ENCODE results near the gene DOK7.

Gene DOK7

DNA sequence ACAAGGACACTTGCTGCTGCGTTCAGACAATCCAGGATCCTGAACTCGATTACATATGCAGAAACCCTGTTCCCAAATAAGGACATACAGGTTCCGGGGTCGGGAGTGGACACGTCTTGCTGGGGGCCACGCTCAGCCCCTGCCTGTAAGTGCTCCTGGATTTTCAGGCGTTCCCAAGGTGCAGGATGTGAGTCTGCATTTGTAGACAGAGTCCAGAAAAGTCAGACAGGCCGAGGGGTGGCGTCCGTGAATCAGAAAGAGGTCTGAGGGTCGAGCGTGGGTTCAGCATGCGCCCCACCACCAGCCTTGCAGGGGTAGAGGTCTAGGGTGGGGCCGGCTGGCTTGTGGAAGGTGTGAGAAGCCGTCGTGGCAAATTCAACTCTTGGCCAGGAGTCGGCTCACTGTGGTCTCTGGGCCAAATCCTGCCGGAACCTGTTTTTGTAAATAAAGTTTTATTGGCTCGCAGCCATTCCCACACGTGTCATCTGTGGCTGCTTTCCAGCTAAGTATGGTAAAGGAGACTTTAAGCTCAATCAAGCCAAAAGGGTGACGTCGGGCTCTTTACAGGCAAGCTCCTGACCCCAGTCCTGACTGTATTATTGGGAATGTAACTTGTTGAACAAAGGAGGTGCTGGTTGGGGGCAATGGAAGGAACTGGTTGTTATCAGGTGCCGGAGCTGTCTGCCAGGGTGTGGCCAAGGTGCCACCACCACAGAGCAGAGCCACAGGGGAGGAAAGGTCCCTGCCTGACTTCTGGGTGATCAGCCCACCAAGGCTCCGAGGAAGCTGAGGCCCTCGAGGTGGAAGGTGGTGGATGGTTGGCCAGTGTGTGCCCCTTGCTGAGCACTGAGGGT, 7.4 kb downstream of the DOK7 start:
- H3K4me1 Mint-ChIP-seq (ENCODE audit: low read depth), result no peaks in the 10 kb centered on the region

DNA sequence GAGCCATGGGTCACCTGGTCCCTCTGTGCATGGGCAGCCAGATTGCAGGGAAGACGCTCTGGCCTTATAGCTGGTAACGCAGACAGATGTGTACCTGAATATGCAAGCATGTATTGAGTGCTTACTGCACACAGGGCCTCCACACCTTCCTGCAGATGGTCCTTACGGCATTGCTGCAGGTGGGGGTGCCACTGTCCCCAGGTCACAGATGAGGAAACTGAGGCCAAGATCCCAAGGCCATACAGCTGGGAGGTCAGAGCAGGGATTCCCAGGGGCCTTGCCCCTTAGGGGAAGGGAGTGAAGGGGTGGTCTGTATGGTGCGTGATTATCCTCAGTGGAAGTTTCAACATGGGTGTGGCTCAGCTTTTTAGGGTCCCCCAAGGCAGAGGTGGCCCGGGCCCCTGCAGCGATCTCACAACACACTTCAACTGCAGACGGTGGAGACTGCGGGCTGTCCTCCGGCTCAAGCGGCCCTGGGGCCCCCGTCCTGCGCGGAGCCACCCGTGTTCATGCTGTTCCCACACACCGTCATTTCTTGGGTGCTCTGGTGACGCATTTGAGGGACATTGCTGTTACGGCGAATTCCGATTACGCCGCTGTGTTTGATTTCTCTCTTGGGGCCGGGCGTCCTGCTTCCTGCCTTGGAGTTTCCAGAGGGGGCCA, 8.1 kb downstream of the DOK7 start:
- H3K36me3 Mint-ChIP-seq (ENCODE audit: low read depth), result no peaks in the 10 kb centered on the region
- H3K4me1 Mint-ChIP-seq (ENCODE audit: low read depth), result no peaks in the 10 kb centered on the region
- no peak overlapping the region for H3K4me3 Mint-ChIP-seq
- H3K27me3 Mint-ChIP-seq, result no peaks in the 10 kb centered on the region
- no peaks in the 10 kb centered on the region for H3K9me3 Mint-ChIP-seq
- no peak overlapping the region for H3K27ac Mint-ChIP-seq

More for the DNA sequence above, 7.4 kb downstream of the DOK7 start:
- Mint-ChIP-seq H3K27me3 (no peaks in the 10 kb centered on the region), H3K9me3 (no peaks in the 10 kb centered on the region), H3K4me3 (no peak overlapping the region), H3K36me3 (ENCODE audit: low read depth) (no peaks in the 10 kb centered on the region), H3K27ac (no peak overlapping the region)

DNA sequence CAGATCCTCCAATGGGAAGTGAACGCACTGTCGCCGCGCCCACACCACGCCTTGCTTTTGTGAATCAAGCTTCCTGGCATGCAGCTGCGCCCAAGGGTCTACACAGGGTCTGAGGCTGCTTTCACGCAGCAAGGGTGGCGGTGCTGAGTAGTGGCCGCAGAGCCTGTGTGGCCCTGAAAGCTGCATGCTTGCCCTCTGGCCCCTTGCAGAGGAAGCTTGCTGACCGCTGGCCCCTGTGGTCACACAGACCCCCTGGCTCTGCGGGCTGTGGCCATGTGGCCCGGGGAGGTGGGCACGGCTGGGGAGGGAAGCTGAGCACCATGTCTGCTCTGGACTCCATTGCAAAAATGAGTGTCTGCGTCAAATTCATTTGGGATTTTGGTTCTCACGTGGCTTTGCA, 8.8 kb downstream of the DOK7 start:
- Mint-ChIP-seq H3K36me3 (ENCODE audit: low read depth) (no peaks in the 10 kb centered on the region), H3K27ac (no peak overlapping the region), H3K9me3 (no peaks in the 10 kb centered on the region), H3K4me1 (ENCODE audit: low read depth) (no peaks in the 10 kb centered on the region), H3K27me3 (no peaks in the 10 kb centered on the region), H3K4me3 (no peak overlapping the region)

DNA sequence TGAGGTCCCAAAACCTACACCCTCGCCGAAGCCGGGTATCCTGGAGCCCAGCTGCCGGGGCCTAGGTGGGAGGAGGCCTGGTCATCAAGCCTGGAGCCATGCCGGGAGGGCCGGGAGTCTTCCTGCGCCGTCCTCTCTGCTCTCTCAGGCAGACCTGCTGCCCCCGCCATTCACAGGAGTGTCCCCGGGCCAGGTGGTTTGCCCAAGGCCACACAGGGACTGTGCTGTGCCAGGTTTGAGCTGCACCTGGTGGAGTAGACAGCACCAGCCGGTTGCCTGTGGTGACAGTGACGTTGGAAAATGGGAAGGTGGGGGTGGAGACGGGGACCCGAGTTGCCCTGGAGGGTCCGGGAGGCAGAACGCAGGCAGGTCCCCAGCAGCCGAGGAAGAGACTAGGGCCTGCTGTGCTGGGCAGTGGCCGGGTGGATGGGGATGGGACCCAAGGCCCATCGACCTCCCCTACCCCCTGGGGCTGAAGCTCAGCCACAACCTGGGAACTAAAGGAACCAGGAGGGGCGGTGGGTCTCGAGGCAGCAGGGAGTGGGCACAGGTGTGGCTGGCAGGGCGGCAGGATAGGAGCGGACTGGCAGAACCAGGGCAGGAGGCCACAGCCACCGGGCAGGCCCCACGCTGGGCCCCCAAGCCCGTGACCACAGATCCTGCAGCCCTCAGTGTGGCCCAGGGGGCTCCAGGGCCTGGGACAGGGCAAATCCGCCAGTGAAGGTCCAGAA, 9.5 kb downstream of the DOK7 start:
- Mint-ChIP-seq H3K27me3 (no peaks in the 10 kb centered on the region), H3K27ac (no peak overlapping the region), H3K4me1 (ENCODE audit: low read depth) (no peaks in the 10 kb centered on the region), H3K9me3 (no peaks in the 10 kb centered on the region), H3K4me3 (no peak overlapping the region), H3K36me3 (ENCODE audit: low read depth) (no peaks in the 10 kb centered on the region)

DNA sequence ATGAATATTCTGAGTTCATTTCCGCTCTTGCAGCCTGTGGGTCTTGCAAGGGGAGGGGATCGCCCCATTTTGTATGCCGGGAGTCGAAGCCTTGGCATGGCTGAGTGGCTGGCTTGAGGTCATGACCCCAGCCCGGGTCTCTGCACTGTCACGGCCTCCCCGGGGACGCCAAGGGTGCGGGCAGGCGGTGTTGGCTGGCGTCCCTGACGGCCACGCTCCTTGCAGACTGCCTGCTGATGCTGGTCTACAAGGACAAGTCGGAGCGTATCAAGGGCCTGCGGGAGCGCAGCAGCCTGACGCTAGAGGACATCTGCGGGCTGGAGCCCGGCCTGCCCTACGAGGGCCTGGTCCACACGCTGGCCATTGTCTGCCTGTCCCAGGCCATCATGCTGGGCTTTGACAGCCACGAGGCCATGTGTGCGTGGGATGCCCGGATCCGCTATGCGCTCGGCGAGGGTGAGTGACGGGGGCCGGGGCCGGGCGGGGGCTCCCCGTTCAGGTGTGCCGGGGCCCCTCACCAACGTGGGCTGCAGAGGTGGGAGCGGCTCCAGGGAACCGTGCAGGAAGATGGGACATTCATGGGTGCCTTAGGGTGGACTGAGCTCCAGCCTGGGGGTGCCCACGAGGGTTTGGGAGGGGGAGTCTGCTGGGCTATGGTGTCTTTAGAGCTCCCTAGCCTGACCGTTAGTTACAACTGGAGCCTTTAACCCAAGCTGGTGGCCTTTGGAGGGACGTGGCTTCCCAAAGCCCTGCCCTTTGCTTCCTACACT, 10.3 kb downstream of the DOK7 start:
- H3K27ac Mint-ChIP-seq, result no peak overlapping the region
- no peaks in the 10 kb centered on the region for H3K27me3 Mint-ChIP-seq
- H3K36me3 Mint-ChIP-seq (ENCODE audit: low read depth), result no peaks in the 10 kb centered on the region
- H3K4me1 Mint-ChIP-seq (ENCODE audit: low read depth), result no peaks in the 10 kb centered on the region
- H3K4me3 Mint-ChIP-seq, result no peak overlapping the region
- H3K9me3 Mint-ChIP-seq, result no peaks in the 10 kb centered on the region

DNA sequence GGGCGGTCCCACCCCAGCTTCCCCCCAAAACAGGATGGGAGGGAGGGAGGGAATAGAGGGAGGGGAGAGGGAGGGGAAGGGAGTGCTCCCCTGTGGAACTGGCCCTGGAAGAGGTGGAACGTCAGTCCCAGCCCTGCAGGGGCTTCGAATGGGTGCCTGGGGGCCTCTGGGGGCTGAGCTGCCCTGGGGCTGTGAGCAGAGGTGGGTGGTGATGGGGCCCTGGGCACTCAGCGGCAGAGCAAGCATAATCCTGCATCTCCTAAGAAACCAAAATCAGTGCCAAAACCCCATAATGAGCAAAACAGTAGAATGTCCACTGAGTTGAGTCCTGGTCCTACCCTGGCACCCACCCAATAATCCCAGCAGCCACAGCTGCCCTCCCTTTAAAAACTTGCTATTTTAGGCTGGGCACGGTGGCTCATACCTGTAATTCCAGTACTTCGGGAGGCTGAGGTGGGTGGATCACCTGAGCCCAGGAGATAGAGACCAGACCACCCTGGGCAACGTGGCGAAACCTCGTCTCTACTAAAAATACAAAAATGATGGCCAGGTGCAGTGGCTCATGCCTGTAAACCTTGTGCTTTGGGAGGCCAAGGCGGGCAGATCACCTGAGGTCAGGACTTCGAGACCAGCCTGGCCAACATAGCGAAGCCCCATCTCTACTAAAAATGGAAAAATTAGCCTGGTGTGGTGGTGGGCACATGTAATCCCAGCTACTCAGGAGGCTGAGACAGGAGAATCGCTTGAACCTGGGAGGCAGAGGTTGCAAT, 11.1 kb downstream of the DOK7 start:
- H3K27ac Mint-ChIP-seq, result no peak overlapping the region
- no peaks in the 10 kb centered on the region for H3K27me3 Mint-ChIP-seq
- no peaks in the 10 kb centered on the region for H3K36me3 Mint-ChIP-seq (ENCODE audit: low read depth)
- H3K4me1 Mint-ChIP-seq (ENCODE audit: low read depth), result no peaks in the 10 kb centered on the region
- no peak overlapping the region for H3K4me3 Mint-ChIP-seq
- H3K9me3 Mint-ChIP-seq, result no peaks in the 10 kb centered on the region

DNA sequence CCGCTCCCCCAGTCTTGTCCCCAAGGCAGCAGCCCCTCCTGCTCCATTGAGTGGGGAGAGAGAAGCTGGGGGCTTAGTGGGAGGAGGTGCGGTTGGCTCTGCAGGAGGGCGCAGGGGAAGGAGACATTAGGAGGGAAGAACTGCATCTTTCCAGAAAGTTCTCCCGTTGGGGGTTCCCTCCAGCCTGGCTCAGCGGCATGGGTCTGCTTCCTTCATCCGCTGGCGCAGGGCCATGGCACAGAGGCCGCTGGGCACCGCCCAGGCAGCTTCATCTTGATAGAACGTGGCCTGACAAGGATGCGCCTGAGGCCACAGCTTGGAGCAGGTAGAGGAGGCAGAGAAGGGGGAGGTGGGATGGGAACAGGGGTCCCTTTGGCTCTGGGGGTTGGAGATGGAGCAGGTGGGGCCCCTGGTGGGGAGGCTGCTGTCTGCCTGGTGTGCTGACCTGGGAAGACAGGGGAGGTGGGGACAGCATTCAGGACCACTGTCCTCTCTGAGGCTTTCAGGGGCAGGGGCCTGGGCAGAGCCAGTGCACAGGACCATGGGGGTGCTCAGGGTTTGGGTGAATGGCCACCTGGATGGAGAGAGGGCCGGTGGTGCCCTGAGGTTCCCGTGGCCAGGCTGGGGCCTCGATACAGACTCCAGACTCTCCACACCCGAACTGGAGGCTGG, 12.1 kb downstream of the DOK7 start:
- Mint-ChIP-seq H3K4me3 (no peak overlapping the region), H3K4me1 (ENCODE audit: low read depth) (no peaks in the 10 kb centered on the region), H3K27me3 (no peaks in the 10 kb centered on the region), H3K36me3 (ENCODE audit: low read depth) (no peaks in the 10 kb centered on the region), H3K27ac (no peak overlapping the region), H3K9me3 (no peaks in the 10 kb centered on the region)

DNA sequence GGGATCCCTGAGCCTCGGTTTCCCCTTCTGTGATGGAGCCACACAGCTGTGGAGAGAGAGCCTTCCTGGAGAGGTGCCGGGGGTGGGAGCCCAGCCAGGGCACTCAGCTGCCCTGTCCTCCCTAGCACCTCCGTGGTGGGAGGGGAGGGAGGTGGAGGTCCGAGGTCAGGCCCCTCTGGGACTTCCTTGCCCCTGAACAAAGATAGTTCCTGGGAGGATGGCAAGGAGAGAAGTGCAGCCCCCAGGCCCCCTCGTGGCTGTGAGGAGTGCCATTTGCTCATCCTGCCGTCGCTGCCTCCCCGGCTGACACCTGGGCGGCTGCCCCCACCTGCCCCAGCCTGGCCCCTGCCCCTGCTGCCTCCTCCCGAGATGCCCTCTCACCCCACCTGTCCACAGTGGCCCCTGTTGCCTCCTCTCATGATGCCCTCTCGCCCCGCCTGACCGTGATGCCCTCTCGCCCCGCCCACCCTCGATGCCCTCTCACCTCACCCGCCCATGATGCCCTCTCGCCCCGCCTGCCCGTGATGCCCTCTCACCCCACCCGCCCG, 12.7 kb downstream of the DOK7 start:
- H3K4me3 Mint-ChIP-seq, result no peak overlapping the region
- no peaks in the 10 kb centered on the region for H3K27me3 Mint-ChIP-seq
- H3K9me3 Mint-ChIP-seq, result no peaks in the 10 kb centered on the region
- H3K36me3 Mint-ChIP-seq (ENCODE audit: low read depth), result no peaks in the 10 kb centered on the region
- H3K4me1 Mint-ChIP-seq (ENCODE audit: low read depth), result no peaks in the 10 kb centered on the region
- H3K27ac Mint-ChIP-seq, result no peak overlapping the region

DNA sequence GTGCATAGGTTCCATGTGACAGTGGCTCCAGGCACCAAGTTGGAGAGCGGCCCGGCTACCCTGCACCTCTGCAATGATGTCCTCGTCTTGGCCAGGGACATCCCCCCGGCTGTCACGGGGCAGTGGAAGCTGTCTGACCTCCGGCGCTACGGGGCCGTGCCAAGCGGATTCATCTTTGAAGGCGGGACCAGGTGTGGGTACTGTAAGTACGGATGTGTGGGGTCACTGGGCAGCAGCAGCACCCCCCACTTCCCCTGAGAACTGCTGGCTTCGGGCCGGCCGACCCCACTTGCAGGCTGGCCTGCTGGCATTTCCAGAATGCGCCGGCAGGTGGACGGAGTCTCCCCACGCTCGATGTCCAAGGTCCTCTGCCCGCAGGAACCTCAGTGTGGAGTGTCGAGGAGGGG, 13.2 kb downstream of the DOK7 start:
- H3K4me1 Mint-ChIP-seq (ENCODE audit: low read depth), result no peaks in the 10 kb centered on the region
- peaks cover 4% of the 10 kb centered on the region for H3K27me3 Mint-ChIP-seq
- H3K9me3 Mint-ChIP-seq, result no peaks in the 10 kb centered on the region
- H3K4me3 Mint-ChIP-seq, result no peak overlapping the region
- H3K27ac Mint-ChIP-seq, result no peak overlapping the region
- H3K36me3 Mint-ChIP-seq (ENCODE audit: low read depth), result no peaks in the 10 kb centered on the region

DNA sequence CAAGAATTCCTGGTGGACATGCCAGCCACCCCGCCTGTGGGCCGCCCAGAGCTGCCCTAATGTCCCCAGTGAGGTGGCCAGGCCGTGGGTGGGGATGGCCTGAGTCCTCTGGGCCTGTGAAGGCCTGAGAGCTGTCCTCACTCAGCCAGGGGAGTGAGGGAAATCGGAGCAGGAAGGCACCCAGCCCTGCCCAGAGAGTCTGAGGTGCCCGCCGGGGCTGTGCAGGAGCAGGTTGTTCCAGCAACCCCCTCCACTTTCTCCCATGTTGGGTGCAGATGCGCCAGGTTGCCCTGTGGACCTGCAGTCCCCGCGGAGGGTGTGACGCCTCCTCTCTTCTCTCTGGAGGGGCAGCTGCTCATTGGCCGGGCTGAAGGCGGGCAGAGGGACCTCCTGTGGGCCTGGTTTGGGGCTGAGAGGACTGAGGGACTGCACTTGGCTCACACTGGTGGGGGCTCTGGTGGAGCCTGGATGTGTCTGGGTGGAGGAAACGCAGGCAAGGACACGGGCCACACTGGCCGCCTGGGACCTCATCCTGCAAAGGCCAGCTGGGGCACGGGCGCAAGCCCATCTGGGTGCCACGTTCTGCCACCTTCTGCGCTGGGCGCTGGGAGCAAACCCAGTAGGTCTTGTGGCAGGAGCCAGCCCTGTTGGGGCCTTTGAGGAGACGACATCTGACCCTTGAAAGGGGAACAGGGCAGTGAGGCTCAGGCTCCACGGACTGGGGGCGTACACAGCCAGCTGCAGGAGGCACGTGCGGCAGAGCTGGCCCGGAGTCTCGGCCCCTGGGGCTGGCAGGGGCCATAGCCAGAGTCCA, 14.0 kb downstream of the DOK7 start:
- no peaks in the 10 kb centered on the region for H3K36me3 Mint-ChIP-seq (ENCODE audit: low read depth)
- no peaks in the 10 kb centered on the region for H3K4me1 Mint-ChIP-seq (ENCODE audit: low read depth)
- H3K4me3 Mint-ChIP-seq, result no peak overlapping the region
- no peak overlapping the region for H3K27ac Mint-ChIP-seq
- no peaks in the 10 kb centered on the region for H3K9me3 Mint-ChIP-seq
- peaks cover 10% of the 10 kb centered on the region for H3K27me3 Mint-ChIP-seq

DNA sequence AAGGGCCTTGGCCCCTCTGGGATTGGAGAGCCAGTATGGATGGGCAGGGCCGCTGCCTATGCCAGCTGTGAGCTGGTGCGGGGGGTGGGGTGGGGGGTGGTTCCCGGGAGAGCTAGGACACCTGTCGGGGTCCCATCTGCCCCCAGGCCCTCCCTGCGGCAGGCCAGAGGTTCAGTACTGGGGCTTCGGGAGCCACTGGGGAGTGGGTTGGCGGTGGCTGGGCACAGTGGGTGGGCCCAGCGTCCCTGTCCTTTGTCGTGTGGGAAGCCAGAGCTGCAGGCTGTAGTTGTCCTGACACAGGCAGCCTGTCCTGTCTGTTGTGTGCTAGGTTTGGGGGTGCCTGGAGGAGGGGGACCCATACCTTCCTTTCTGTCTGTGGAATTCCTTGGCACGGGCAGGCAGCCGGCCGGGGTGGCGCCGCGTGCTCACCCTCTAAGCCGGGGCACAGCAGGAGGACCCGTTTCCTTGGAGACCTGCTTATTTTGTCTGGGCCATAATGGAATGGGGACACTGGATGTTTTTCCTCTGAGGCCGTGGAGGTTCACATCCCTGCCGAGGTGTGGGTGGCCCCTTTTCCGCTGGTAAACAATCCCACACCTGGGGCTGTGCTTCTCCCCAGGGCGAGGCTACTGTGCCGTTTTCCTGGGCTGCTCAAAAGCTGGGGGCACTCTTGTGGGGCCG, 14.8 kb downstream of the DOK7 start:
- no peaks in the 10 kb centered on the region for H3K9me3 Mint-ChIP-seq
- H3K27me3 Mint-ChIP-seq, result peaks cover 10% of the 10 kb centered on the region
- no peak overlapping the region for H3K27ac Mint-ChIP-seq
- H3K4me3 Mint-ChIP-seq, result no peak overlapping the region
- H3K4me1 Mint-ChIP-seq (ENCODE audit: low read depth), result no peaks in the 10 kb centered on the region
- no peaks in the 10 kb centered on the region for H3K36me3 Mint-ChIP-seq (ENCODE audit: low read depth)

DNA sequence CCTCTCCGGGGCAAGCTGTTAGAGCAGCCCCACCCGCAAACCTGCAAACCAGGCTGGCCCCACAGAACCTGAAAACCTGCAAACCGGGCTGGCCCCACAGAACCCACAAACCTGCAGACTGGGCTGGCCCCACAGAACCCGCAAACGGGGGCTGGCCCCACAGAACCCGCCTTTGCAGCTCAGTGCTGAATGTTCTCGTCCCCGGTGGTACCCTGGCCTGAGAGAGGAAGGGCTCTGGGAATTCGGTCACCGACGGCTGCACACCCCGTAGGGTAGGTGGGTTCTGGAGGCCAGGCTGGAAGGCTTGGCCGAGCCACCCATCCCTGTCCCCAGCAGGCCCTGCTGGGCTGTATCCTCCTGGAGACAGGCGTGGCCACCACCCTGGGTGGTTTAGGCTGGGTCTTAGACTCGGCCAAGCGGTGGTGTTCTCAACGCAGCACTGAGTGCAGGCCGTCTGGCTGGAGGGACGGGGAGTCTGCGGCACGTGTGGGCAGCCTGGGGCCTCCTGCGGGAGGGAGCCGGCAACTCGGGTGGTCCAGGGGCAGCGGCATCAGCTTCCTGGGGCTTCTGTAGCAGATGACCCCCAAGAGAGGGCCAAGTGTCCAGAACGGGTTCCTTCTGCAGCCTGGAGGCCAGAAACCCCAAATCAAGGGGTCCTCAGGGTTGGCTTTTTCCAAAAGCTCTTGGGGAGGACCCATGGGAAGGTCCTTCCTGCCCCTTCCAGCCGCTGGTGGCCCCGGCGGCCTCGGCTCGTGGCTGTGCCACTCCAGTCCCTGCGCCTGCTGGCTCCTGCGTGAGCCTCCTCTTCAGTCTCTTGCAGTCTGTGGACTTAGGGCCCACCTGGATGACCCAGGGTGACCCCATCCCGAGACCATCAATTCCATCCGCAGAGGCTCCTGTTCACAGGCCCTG, 15.6 kb downstream of the DOK7 start:
- no peak overlapping the region for H3K27ac Mint-ChIP-seq
- no peak overlapping the region for H3K4me3 Mint-ChIP-seq
- no peaks in the 10 kb centered on the region for H3K36me3 Mint-ChIP-seq (ENCODE audit: low read depth)
- no peaks in the 10 kb centered on the region for H3K9me3 Mint-ChIP-seq
- peaks cover 10% of the 10 kb centered on the region for H3K27me3 Mint-ChIP-seq
- no peaks in the 10 kb centered on the region for H3K4me1 Mint-ChIP-seq (ENCODE audit: low read depth)
